DOHH2 (cell line): ENCODE results near the gene TAF4B.

Source experiments
- H3F3A ChIP-seq: fragments of 200-600 bp; sonication (generic), shearing (Covaris generic); 2 replicates; pipeline ENCODE4 v1.6.0; 2016; ENCODE audit warnings: antibody characterized with exemption, mild to moderate bottlenecking; ENCODE audit not compliant: control insufficient read depth, insufficient read depth
- H3K27ac ChIP-seq: fragments of 200-600 bp; sonication (generic); 2 replicates; pipeline ENCODE4 v1.5.1; 2014; ENCODE audit warnings: low read depth, mild to moderate bottlenecking, low read length, moderate library complexity
- H3K27me3 ChIP-seq: fragments of 200-600 bp; sonication (generic); 2 replicates; pipeline ENCODE4 v1.6.1; 2014; ENCODE audit warnings: mild to moderate bottlenecking, low read length, mixed read lengths; ENCODE audit not compliant: control insufficient read depth
- H3K36me3 ChIP-seq: fragments of 200-600 bp; sonication (generic); 2 replicates; pipeline ENCODE4 v1.6.1; 2014; ENCODE audit warnings: mild to moderate bottlenecking, low read length, moderate library complexity, mixed read lengths; ENCODE audit not compliant: control insufficient read depth
- H3K4me1 ChIP-seq: fragments of 200-600 bp; sonication (generic); 2 replicates; pipeline ENCODE4 v1.6.1; 2014; ENCODE audit warnings: mild to moderate bottlenecking, low read length, mixed read lengths; ENCODE audit not compliant: control insufficient read depth
- H3K4me2 ChIP-seq: fragments of 200-600 bp; sonication (generic); 2 replicates; pipeline ENCODE4 v1.6.0; 2014; ENCODE audit warnings: mild to moderate bottlenecking, low read length, moderate library complexity
- H3K4me3 ChIP-seq: fragments of 200-600 bp; sonication (generic); 2 replicates; pipeline ENCODE4 v1.5.1; 2014; ENCODE audit warnings: mild to moderate bottlenecking, low read length, mixed read lengths
- H3K79me2 ChIP-seq: fragments of 200-600 bp; sonication (generic); 2 replicates; pipeline ENCODE4 v1.6.1; 2014; ENCODE audit warnings: mild to moderate bottlenecking, low read length, mixed read lengths; ENCODE audit not compliant: control insufficient read depth
- H3K9me2 ChIP-seq: fragments of 200-600 bp; sonication (generic); replicated peaks from 2 replicates; pipeline ENCODE4 v1.6.1; 2014; ENCODE audit warnings: mild to moderate bottlenecking, low read length, mixed read lengths; ENCODE audit not compliant: control insufficient read depth
- H3K9me3 ChIP-seq: fragments of 200-600 bp; sonication (generic); 2 replicates; pipeline ENCODE4 v1.6.1; 2014; ENCODE audit warnings: antibody characterized with exemption, low read length, mixed read lengths; ENCODE audit not compliant: control insufficient read depth, insufficient read depth
- H4K20me1 ChIP-seq: fragments of 200-600 bp; sonication (generic); 2 replicates; pipeline ENCODE4 v1.6.0; 2014; ENCODE audit warnings: low read depth, mild to moderate bottlenecking, antibody characterized with exemption, low read length, moderate library complexity; ENCODE audit not compliant: control insufficient read depth, insufficient read depth
- EZH2phosphoT487 ChIP-seq: fragments of 200-600 bp; sonication (generic); IDR thresholded peaks from 2 replicates; pipeline ENCODE4 v1.6.1; 2017; ENCODE audit warnings: borderline replicate concordance, mild to moderate bottlenecking, antibody characterized with exemption, low read length, moderate library complexity, mixed read lengths
- TF ChIP-seq, protein P1 (sequence below): fragments of 200-600 bp; sonication (generic); IDR thresholded peaks from one replicate; pipeline ENCODE4 v1.5.1; 2014; ENCODE audit warnings: antibody characterized with exemption, mild to moderate bottlenecking, low read depth, low read length; ENCODE audit not compliant: poor library complexity, severe bottlenecking

TAF4B gene

DNA sequence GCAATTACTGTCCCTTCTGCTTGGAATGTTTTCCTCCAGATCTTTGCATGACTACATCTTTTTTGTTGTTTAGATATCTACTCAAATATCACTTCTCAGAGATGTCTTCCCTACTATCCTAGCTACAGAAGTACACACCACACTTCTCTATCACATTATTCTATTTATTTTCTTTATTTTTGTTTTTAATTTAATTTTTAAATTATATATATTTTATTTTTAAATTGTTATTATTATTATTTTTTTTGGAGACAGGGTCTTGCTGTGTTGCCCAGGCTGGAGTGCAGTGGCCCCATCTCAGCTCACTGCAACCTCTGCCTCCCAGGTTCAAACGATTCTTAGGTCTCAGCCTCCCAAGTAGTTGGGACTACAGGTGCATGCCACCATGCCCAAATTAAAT lies 106.7 kb downstream of the TAF4B start:
- Histone ChIP-seq H3K9me3 (no peaks in the 10 kb centered on the region), H3F3A (no peaks in the 10 kb centered on the region), H3K4me3 (no peak overlapping the region), H3K36me3 (peaks cover 45% of the 10 kb centered on the region), H3K27ac (no peak overlapping the region), H3K4me2 (no peak overlapping the region), H3K79me2 (no peaks in the 10 kb centered on the region), H3K4me1 (peaks cover 13% of the 10 kb centered on the region), H3K27me3 (no peaks in the 10 kb centered on the region), H4K20me1 (no peaks in the 10 kb centered on the region), H3K9me2 (no peaks in the 10 kb centered on the region)
- TF ChIP-seq, protein P1, sequence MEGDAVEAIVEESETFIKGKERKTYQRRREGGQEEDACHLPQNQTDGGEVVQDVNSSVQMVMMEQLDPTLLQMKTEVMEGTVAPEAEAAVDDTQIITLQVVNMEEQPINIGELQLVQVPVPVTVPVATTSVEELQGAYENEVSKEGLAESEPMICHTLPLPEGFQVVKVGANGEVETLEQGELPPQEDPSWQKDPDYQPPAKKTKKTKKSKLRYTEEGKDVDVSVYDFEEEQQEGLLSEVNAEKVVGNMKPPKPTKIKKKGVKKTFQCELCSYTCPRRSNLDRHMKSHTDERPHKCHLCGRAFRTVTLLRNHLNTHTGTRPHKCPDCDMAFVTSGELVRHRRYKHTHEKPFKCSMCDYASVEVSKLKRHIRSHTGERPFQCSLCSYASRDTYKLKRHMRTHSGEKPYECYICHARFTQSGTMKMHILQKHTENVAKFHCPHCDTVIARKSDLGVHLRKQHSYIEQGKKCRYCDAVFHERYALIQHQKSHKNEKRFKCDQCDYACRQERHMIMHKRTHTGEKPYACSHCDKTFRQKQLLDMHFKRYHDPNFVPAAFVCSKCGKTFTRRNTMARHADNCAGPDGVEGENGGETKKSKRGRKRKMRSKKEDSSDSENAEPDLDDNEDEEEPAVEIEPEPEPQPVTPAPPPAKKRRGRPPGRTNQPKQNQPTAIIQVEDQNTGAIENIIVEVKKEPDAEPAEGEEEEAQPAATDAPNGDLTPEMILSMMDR: no peak
- TF ChIP-seq EZH2phosphoT487: no peak

DNA sequence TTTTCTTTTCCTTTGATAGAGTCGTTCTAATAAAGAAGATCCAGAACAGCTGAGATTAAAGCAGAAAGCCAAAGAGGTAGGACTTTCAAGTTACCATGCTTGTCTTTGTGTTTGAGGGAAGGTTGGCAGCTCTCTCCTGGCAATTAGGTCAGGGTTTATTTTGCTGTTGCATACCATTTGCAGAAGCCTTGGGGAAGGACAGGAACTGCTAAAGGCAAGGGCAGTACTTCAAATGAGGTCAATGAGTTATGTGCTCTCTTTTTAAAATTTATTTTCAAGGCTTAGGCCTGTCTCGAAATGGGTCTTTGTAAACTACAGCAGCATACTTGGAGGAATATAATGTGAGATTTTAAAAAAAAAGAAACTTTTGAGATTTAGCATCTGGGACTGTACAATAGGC lies 108.9 kb downstream of the TAF4B start:
- Histone ChIP-seq H3F3A (no peaks in the 10 kb centered on the region), H3K36me3 (peaks cover 30% of the 10 kb centered on the region), H3K79me2 (no peaks in the 10 kb centered on the region), H3K4me2 (no peak overlapping the region), H3K27ac (no peak overlapping the region), H3K9me2 (no peaks in the 10 kb centered on the region), H3K4me1 (peaks cover 13% of the 10 kb centered on the region), H3K4me3 (no peak overlapping the region), H4K20me1 (no peaks in the 10 kb centered on the region), H3K27me3 (no peaks in the 10 kb centered on the region), H3K9me3 (no peaks in the 10 kb centered on the region)
- no peak for TF ChIP-seq EZH2phosphoT487
- TF ChIP-seq, protein P1: no peak

DNA sequence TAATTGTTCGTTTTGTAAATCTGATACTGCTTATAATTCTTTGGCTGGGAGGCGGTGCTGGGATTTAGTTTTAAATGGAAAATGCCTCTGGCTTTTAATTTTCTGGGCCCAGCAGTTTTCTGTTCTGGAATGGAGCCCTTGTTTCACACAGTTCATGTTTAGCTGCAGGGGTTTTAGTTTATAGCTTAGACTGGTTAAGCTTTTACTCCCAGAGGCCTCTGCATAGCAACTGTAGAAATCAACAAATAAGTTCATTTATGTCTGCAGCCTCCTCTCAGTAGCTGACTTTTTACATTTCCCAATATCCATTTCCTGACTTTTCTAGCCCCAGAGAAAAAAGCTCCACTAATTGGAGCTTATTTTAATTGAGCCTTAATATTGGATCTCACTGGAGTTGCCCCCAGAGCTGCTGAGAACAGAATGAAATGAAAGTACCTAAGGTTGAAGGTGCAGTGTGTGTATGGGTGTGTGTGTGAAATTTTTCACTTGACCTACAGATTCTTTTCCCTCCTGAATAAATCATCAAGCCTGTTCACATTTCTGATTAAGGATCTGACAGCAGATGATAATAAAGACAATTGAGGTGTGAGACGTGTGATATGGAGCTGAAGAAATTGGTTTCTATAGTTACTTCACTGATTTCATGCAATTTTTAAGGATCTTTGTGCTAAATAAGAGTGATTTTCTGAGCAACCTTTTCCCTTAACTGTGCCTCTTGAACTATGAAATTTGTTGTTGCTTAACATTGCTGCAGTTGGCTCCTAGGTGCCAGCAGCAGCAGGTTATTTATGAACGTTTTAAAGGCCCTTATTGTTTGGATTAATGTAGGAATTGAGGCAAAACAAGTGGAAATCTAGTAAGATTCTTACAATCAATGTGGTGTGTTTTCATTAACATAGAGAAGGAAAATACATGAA lies 109.6 kb downstream of the TAF4B start:
- peaks cover 11% of the 10 kb centered on the region for H3K4me1 ChIP-seq
- H3K27me3 ChIP-seq: no peaks in the 10 kb centered on the region
- no peak overlapping the region for H3K4me3 ChIP-seq
- no peaks in the 10 kb centered on the region for H3K9me3 ChIP-seq
- peaks cover 27% of the 10 kb centered on the region for H3K36me3 ChIP-seq
- no peaks in the 10 kb centered on the region for H3K9me2 ChIP-seq
- H3K79me2 ChIP-seq: no peaks in the 10 kb centered on the region
- H4K20me1 ChIP-seq: no peaks in the 10 kb centered on the region
- TF ChIP-seq EZH2phosphoT487: no peak
- TF ChIP-seq, protein P1: no peak
- no peak overlapping the region for H3K27ac ChIP-seq
- H3F3A ChIP-seq: no peaks in the 10 kb centered on the region
- no peak overlapping the region for H3K4me2 ChIP-seq
